ENCODE measurements around the gene MGAT4D.
"Not testable (repeated sequence)": the region's sequence is repeated elsewhere in the genome, so short reads cannot be mapped to it uniquely, and the experiment has no call there.

The MGAT4D gene

GRCh38 chr4:140497747-140498636 lies at the start of gene MGAT4D:
Gene MGAT4D, minus strand, starts transcription at chr4:140498293. Its CDS starts 71 bp downstream, at chr4:140498222.
- peak; percentile 28 for DNase-seq (ENCODE audit: low spot score)

- DNase-seq (ENCODE audit: low spot score), result peak; percentile 19
These were observed 35.9 kb upstream of the MGAT4D start for GRCh38 chr4:140533951-140534480.

GRCh38 chr4:140529434-140529833 lies 31.3 kb upstream of the MGAT4D start:
- DNase-seq (ENCODE audit: low spot score), result no peak

- peak; percentile 100 for DNase-seq (ENCODE audit: low spot score)
These were observed 26.0 kb upstream of the MGAT4D start, which contains the start of gene ELMOD2 for GRCh38 chr4:140523857-140524742. Gene ELMOD2, plus strand, starts transcription at chr4:140524168. Its CDS starts 1,261 bp downstream, at chr4:140525429.

- DNase-seq (ENCODE audit: low spot score), result no peak
These were observed 25.3 kb upstream of the MGAT4D start for GRCh38 chr4:140523370-140523856.

- DNase-seq (ENCODE audit: low spot score), result no peak
These were observed 17.3 kb upstream of the MGAT4D start for GRCh38 chr4:140515423-140515822.

GRCh38 chr4:140513765-140514164 lies 15.7 kb upstream of the MGAT4D start:
- DNase-seq (ENCODE audit: low spot score), result not testable (repeated sequence)

GRCh38 chr4:140504261-140504660 lies 6.2 kb upstream of the MGAT4D start:
- no peak for DNase-seq (ENCODE audit: low spot score)

GRCh38 chr4:140499391-140499790 lies 1.3 kb upstream of the MGAT4D start:
- no peak for DNase-seq (ENCODE audit: low spot score)

GRCh38 chr4:140497405-140497746 lies 717 bp downstream of the MGAT4D start:
- DNase-seq (ENCODE audit: low spot score), result no peak

- no peak for DNase-seq (ENCODE audit: low spot score)
These were observed 12.2 kb downstream of the MGAT4D start for GRCh38 chr4:140485939-140486338.

- DNase-seq (ENCODE audit: low spot score), result no peak
These were observed 14.6 kb downstream of the MGAT4D start for GRCh38 chr4:140483445-140483844.

- no peak for DNase-seq (ENCODE audit: low spot score)
These were observed 25.9 kb downstream of the MGAT4D start for GRCh38 chr4:140472156-140472555.

- peak; percentile 11 for DNase-seq (ENCODE audit: low spot score)
These were observed 28.0 kb downstream of the MGAT4D start for GRCh38 chr4:140469791-140470733.

GRCh38 chr4:140466146-140466545 lies 31.9 kb downstream of the MGAT4D start:
- DNase-seq (ENCODE audit: low spot score), result no peak

- DNase-seq (ENCODE audit: low spot score), result no peak
These were observed 34.5 kb downstream of the MGAT4D start for GRCh38 chr4:140463614-140464013.

GRCh38 chr4:140463182-140463581 lies 34.9 kb downstream of the MGAT4D start:
- DNase-seq (ENCODE audit: low spot score), result no peak

- no peak for DNase-seq (ENCODE audit: low spot score)
These were observed 47.7 kb downstream of the MGAT4D start for GRCh38 chr4:140450352-140450751.

GRCh38 chr4:140448830-140449229 lies 49.3 kb downstream of the MGAT4D start:
- no peak for DNase-seq (ENCODE audit: low spot score)

- DNase-seq (ENCODE audit: low spot score), result no peak
These were observed 49.9 kb downstream of the MGAT4D start for GRCh38 chr4:140448162-140448561.

GRCh38 chr4:140444347-140444746 lies 53.7 kb downstream of the MGAT4D start:
- not testable (repeated sequence) for DNase-seq (ENCODE audit: low spot score)

Data from GM03348 (cell line).